Skeletal muscle cell (primary cell): ENCODE data around the gene LRRK1.
"Not testable (repeated sequence)": the region's sequence is repeated elsewhere in the genome, so short reads cannot be mapped to it uniquely, and the experiment has no call there.

Experiments
- DNase-seq: peaks from one replicate; pipeline ENCODE4 v3.0.0-alpha.2; 2010; ENCODE audit warnings: low read depth
- H3K4me3 ChIP-seq: 2 replicates; pipeline ENCODE4 v1.5.1; 2011; ENCODE audit warnings: low read depth, mild to moderate bottlenecking, control low read depth, low read length, moderate library complexity

Gene LRRK1

GRCh38 chr15:101092156-101092866 lies 173.2 kb downstream of the LRRK1 start:
- DNase-seq, result no peak
- H3K4me3 ChIP-seq, result no peak overlapping the region

GRCh38 chr15:101092867-101093202 lies 173.7 kb downstream of the LRRK1 start:
- no peak overlapping the region for H3K4me3 ChIP-seq
- no peak for DNase-seq

- no peak overlapping the region for H3K4me3 ChIP-seq
- no peak for DNase-seq
Observed at GRCh38 chr15:101093958-101094357, 174.8 kb downstream of the LRRK1 start.

GRCh38 chr15:101095796-101096406 lies 176.7 kb downstream of the LRRK1 start:
- H3K4me3 ChIP-seq, DNase-seq: not testable (repeated sequence)

- H3K4me3 ChIP-seq, result no peak overlapping the region
- DNase-seq, result no peak
Observed at GRCh38 chr15:101097111-101097510, 178.0 kb downstream of the LRRK1 start.

- no peak for DNase-seq
- H3K4me3 ChIP-seq, result no peak overlapping the region
Observed at GRCh38 chr15:101099183-101099582, 180.0 kb downstream of the LRRK1 start.

- no peak overlapping the region for H3K4me3 ChIP-seq
- no peak for DNase-seq
Observed at GRCh38 chr15:101100118-101100517, 181.0 kb downstream of the LRRK1 start.

GRCh38 chr15:101100593-101101442 lies 181.7 kb downstream of the LRRK1 start:
- no peak overlapping the region for H3K4me3 ChIP-seq
- DNase-seq, result no peak

- H3K4me3 ChIP-seq, result no peak overlapping the region
- DNase-seq, result no peak
Observed at GRCh38 chr15:101101676-101102075, 182.5 kb downstream of the LRRK1 start.

- no peak for DNase-seq
- no peak overlapping the region for H3K4me3 ChIP-seq
Observed at GRCh38 chr15:101102746-101103145, 183.6 kb downstream of the LRRK1 start.

- H3K4me3 ChIP-seq, result no peak overlapping the region
- no peak for DNase-seq
Observed at GRCh38 chr15:101103598-101103997, 184.4 kb downstream of the LRRK1 start.

- DNase-seq, result no peak
- no peak overlapping the region for H3K4me3 ChIP-seq
Observed at GRCh38 chr15:101104141-101104540, 185.0 kb downstream of the LRRK1 start.

GRCh38 chr15:101105059-101105891 lies 186.1 kb downstream of the LRRK1 start:
- no peak overlapping the region for H3K4me3 ChIP-seq
- no peak for DNase-seq

- H3K4me3 ChIP-seq, result no peak overlapping the region
- DNase-seq, result no peak
Observed at GRCh38 chr15:101107101-101107500, 187.9 kb downstream of the LRRK1 start.

- DNase-seq, result no peak
- H3K4me3 ChIP-seq, result no peak overlapping the region
Observed at GRCh38 chr15:101107625-101108460, 188.7 kb downstream of the LRRK1 start.

GRCh38 chr15:101108461-101108775 lies 189.3 kb downstream of the LRRK1 start:
- no peak overlapping the region for H3K4me3 ChIP-seq
- DNase-seq, result no peak

- DNase-seq, result no peak
Observed at GRCh38 chr15:101108791-101109190, 189.6 kb downstream of the LRRK1 start.

GRCh38 chr15:101110681-101111569 lies 191.8 kb downstream of the LRRK1 start:
- DNase-seq, result no peak
- H3K4me3 ChIP-seq, result no peak overlapping the region

More at GRCh38 chr15:101108791-101109190, 189.6 kb downstream of the LRRK1 start:
- H3K4me3 ChIP-seq, result no peak overlapping the region
